HG03565 (cell line): ENCODE data around the gene SLC50A1.

ENCODE experiments used
- ATAC-seq: cut with Tn5 transposase; IDR thresholded peaks from one replicate; pipeline ENCODE4 v1.9.1; 2021; ENCODE audit warnings: mild to moderate bottlenecking, moderate library complexity; ENCODE audit not compliant: unreplicated experiment

Gene SLC50A1, protein sequence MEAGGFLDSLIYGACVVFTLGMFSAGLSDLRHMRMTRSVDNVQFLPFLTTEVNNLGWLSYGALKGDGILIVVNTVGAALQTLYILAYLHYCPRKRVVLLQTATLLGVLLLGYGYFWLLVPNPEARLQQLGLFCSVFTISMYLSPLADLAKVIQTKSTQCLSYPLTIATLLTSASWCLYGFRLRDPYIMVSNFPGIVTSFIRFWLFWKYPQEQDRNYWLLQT

DNA sequence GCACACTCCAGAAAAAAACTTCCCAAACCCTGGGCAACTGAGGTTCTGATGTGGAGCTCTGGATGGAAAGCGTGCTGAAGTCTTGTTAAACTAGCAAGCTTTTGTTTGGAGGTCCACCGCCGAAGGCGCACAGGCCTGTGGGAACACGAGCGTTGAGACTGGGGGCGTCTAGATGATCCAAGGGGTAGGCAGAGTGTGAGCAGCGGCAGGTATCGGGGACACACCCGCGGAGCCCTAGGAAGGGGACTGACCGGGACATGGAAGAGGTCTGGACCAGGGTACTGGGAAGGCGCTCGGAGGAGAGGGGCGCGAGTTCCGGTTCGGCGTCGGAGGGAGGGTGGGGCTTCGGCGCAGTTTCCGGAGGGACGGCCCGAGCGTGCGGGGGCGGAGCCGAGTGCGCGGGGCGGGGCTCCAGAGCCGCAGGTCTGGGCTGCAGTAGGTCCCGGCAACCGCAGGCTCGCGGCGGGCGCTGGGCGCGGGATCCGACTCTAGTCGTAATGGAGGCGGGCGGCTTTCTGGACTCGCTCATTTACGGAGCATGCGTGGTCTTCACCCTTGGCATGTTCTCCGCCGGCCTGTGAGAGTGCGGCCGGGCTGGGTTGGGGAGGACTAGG lies at the start of gene SLC50A1:
Gene SLC50A1, plus strand, starts transcription at position 438 of the 614 bp plus-strand sequence. Its CDS starts 60 bp downstream, at position 498.
- ATAC-seq = peak; percentile 60

DNA sequence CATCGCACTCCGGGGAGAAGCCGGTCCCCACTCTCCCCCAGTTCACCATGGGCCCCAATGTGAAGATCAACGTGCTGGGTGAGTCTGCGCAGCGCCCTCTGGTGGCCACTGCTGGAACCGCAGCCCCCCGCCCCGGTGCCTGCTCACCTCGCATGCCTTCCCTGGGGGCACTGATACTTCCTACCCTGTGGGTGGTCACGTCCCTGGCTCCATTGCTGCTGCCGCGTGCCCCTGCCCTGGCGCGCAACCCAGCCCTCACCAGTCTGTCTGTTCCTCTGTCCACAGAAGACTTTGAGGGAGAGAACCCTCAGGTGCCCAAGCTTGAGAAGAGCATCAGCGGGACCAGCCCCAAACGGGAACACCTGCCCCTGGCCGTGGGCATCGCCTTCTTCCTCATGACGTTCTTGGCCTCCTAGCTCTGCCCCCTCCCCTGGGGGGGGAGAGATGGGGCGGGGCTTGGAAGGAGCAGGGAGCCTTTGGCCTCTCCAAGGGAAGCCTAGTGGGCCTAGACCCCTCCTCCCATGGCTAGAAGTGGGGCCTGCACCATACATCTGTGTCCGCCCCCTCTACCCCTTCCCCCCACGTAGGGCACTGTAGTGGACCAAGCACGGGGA lies 49.4 kb upstream of the SLC50A1 start:
- ATAC-seq = no peak

DNA sequence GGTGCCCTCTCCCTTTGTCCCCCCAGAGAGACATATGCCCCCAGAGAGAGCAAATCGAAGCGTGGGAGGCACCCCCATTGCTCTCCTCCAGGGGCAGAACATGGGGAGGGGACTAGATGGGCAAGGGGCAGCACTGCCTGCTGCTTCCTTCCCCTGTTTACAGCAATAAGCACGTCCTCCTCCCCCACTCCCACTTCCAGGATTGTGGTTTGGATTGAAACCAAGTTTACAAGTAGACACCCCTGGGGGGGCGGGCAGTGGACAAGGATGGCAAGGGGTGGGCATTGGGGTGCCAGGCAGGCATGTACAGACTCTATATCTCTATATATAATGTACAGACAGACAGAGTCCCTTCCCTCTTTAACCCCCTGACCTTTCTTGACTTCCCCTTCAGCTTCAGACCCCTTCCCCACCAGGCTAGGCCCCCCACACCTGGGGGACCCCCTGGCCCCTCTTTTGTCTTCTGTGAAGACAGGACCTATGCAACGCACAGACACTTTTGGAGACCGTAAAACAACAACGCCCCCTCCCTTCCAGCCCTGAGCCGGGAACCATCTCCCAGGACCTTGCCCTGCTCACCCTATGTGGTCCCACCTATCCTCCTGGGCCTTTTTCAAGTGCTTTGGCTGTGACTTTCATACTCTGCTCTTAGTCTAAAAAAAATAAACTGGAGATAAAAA lies 48.7 kb upstream of the SLC50A1 start:
- no peak for ATAC-seq

DNA sequence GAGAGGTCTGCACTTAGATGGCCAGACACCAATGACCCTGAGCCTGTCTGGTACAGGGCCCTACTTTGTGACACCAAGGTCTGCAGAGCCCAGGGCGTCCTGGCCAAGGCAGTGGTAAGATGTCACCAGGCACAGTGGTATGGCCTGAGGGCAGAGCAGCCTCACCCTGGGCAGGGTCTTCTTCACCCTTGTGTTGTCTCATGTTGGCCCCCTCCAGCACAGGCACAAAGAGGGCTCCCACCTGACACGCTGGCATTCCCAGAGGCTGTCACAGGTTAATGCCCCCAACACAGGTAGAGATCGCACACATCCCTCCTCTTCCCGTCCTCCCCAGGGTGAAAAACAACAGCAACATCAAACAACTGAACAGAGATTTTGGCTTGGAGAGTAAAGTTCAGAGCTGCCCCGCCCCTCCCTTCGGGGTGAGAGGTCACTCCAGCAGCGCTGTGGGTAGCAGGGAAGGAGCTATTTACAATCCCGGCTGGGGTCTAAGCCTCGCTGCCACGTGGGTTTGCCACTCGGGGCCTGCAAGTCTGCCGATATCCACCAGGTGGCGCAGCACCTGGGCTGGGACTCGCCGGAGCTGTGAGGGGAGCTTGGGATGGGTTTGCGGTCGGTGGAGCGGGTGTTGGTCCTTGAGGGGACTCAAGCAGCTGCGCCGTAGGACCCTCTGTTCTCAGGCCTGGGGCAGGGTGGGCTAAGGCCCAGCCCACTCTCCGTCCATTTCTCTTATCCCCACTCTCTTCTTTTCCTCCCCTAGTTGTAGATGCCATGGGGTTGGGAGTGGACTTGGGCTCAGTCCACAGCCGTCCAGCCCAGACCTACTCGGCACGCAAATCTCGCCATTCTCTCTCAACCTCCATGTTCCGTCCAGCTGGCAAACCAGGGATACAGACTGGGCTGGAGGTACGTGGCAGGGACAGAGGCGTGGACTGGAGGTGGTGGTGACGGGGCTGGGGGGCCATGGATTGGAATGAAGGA lies 44.3 kb upstream of the SLC50A1 start:
- no peak for ATAC-seq

DNA sequence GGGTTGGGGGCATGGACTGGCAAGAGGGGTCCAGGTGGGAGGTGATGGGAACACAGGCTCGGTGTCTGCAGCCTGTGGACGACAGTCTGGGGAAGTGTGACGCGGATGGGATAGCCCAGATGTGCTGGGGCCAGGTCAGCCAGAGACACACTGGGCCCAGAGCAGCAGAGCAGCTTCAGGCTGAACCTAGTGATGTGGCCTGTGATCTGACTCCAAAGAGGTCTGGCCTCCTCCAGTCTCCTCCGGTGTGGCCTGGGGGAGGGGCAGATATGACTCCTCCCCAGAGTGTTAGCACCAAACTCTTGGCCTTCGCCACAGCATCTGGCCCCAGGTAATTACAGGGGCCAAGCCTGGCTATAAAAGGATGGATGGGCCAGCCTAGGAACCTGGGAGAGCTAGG lies 43.5 kb upstream of the SLC50A1 start:
- no peak for ATAC-seq

DNA sequence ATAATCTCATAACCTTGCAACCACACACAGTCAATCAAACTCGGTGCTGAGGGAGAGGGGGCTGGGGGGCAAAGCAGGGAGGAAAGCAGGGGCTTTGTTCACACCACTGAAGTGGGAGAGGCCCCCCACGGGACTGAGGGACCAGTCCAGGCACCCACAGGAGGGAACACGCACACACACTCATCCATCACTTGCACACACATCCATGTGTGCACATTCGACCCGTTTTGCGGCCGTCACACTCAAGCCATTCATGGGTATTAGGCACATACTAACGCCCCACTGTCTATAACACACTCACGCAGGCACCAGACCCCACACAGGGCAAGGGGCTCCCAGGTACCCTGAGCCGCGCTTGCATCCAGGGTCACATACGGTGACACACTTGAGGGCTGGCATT lies 43.0 kb upstream of the SLC50A1 start:
- ATAC-seq = no peak

DNA sequence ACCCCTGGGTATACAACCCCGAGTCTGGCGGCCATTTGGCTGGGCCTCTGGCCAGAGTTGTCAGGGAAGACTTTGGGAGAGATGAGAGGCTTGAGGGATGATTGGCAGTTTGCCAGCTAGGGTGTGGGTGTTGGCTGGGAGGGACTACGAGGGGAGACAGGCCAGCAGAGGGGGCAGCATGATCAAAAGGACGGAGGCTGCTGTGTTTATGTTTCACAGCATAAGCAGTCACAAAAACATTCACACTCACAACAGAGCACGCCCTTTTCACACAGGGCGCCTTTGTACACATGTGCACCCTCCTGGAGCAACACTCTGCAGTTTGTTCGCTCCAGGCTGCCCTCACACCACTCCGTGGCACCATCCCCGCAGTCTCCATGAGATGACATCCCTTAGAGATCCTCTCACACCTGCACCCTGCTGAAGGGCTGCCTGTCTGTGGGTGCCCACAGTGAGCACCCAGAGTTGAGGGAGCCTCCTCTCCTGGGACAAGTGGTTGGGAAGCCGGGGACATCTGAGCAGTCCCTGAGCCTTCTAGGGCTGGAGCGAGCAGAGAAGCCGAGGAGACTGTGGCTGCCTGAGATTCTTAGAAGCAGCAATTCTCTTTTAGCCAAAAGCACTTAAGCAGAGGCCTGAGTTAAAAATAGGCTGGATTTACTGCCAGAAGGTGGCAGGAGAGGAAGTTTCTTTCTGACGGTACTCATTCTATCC lies 41.6 kb upstream of the SLC50A1 start:
- ATAC-seq = no peak

DNA sequence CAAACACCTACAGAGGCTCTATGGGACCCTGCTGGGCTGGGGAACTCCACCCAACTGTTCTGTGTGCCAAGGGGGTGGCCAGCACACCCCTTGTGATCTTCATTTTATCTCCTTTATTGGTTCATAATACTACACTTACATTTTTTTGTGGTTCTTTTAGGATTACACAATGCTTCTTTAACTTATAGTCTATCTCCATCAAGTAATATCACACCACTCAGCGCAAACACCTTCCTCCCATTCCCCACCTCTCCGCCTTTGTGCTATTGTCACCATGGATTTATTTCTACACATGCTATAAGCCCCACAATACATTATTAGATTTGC lies 41.1 kb upstream of the SLC50A1 start:
- no peak for ATAC-seq

DNA sequence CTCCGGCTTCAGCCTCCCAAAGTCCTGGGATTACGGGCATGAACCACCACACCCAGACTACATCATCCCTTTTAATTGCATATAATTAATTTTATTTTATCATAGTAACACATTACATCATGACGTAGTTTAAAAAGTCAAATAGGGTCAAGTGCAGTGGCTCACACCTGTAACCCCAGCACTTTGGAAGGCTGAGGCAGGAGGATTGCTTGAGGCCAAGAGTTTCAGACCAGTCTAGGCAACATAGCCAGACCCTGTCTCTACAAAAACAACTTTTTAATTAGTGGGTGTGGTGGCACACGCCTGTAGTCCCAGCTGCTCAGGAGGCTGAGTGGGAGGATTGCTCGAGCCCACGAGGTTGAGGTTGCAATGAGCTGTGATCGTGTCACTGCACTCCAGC lies 36.3 kb upstream of the SLC50A1 start:
- no peak for ATAC-seq

DNA sequence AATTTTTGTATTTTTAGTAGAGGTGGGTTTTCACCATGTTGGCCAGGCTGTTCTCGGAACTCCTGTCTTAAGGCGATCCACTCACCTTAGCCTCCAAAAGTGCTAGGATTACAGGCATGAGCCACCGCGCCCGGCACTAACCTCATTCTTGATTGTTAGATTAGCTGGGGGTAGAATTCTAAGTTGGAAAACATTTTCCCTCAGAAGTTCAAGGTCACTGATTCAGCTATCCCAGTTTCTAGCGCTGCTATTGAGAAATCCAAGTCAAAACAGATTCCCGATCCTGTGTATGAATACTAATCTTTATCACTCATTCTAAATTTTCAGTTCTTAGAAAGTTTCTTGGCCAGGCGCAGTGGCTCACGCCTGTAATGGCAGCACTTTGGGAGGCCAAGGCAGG lies 32.3 kb upstream of the SLC50A1 start:
- no peak for ATAC-seq

DNA sequence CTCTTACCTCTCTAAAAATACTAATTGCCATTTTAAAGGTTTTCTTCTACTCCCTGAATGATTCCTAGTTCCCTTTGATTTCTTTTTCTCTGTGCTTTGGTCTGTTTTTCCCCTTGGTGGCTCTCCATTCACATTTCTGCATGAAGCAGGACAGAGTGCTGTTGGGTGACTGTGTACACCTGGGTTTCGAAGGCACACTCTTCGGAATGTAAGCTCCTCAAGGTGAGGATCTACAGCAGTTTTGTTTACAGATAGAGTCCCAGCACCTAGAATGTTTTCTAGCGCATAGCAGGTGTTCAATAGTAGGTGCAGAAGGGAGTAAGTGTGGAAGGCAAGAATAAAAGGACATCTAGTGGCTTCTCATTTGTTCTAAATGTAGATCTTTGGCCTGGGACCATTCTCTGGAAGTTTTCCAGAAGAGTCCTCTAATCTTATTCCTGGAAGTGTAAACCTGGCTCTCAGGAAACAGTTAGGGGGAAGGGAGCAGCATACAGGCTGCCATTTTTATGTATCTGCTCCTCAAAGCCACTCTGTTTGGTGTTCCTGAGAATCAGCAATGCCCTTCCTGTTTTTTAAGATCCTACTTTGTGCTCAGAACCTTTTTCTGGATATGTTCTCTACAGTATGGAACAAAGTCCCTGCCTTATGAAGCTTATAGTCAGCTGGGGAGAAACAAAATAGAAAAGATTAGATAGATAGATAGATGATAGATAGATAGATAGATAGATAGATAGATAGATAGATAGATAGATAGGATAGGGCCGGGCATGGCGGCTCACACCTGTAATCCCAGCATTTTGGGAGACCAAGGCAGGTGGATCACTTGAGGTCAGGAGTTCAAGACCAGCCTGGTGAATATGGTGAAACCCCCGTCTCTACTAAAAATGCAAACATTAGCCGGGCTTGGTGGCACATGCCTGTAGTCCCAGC lies 30.8 kb upstream of the SLC50A1 start:
- no peak for ATAC-seq

DNA sequence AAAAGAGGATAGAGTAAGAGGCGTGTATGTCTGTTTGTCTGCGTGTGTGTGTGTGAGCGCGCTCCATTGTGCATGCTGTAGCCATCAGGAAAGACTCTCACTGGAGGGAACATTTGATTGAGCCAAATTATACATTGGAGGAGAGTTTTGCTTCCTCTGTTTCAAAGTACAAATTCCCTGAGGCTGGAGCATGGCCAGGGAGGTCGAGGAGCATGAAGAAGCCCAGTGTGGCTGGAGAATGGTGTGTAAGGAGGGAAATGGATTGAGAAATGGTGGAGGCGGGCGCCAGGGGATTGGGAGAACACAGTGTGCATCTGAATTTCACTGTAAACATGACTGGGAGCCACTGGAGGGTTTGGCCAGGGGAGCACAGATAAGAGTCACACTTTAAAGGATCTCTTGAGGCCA lies 30.0 kb upstream of the SLC50A1 start:
- no peak for ATAC-seq

DNA sequence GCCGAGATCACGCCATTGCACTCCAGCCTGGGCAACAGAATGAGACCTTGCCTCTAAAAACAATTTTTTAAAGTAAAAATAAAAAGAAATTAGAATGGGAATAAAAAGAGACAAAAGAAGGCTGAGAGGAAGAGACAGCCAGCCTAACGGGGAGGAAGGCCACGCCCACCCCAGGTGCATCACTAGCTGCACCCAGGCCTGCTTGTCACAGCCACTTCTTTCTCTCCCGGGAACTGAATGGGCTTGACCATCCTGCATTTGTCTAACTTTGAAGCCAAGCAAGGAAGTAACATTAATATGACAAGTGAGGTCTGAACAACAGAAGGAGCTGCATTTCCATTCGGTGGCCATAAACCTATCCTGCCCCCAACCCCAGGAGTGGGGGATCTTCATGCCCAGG lies 28.8 kb upstream of the SLC50A1 start:
- no peak for ATAC-seq

DNA sequence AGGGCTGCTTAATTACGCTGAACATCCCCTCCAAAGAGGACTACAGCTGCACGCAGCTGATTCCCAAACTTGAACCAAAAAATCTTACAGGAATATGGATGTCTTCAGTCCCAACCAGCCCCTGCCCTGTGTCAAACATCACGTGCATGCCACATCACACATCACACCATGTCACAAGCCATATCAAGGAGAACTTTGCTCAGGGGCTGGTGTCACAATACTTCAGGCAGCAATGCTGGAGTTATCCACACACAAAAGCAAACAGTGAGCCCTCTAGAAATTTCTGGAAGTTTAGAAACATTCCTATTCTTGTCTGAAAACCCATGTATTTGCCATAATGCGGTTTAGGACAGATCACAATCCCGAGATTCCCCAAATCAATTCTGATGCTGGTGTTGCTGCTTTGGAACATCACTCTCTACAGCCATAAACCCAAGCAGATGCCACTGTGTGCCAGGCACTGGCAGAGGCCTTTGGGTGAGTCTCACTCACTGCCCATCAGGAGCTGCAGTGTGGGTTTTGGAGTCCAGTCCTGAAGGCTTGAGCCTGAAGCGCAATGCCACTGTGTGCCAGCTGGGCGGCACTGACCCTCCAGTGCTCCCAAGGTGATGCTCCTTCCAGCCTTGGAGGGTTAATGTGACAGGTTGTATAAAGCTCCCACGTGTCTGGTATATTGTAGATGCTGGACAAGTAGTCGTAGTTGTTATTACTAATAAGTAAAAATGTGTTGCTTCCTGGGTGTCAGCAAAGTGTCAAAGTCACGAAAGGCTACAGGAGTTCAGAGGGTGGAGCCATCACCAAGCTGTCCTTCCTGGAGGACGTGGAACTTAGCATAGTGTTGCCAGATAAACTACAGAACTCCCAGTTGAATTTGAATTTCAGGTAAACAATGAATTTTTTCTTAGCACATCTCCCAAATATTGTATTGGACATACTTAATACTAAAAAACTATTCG lies 28.1 kb upstream of the SLC50A1 start:
- no peak for ATAC-seq

DNA sequence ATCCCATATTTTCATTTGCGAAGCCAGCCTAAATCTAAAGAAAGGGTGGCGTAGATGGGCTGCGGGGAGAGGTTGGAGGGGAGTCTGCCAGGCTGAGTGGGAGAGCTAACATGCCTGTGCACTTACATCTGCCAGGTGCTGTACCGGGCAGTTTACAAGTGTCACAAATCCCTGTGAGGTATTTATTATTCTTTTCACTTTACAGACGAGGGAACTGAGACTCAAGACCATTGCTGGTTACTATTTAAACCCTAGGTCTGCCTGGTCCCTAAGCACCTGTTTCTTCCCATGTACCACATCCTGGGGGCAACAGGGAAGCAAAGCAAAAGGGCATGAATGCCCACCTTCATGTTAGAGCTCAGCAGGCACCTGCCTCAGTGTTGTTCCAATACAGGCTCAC lies 27.4 kb upstream of the SLC50A1 start:
- no peak for ATAC-seq

DNA sequence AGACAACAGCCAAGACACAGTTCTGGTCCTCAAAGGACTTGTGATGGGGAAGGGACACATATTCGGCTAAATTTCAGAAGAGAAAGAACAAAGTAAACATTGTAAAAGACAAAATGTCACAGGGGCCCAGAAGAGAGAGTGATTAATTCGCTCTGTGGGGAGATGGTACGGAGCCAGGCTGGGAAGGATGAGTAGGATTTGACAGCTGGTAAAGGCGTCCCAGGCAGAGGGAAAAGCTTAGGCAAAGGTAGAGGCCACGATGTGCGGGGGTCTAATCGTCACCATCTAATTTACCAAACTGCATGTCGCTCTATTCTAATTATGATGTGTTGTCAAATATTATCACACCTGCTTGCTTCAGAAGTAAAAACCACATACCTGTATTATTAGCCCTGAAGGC lies 25.3 kb upstream of the SLC50A1 start:
- ATAC-seq = no peak

DNA sequence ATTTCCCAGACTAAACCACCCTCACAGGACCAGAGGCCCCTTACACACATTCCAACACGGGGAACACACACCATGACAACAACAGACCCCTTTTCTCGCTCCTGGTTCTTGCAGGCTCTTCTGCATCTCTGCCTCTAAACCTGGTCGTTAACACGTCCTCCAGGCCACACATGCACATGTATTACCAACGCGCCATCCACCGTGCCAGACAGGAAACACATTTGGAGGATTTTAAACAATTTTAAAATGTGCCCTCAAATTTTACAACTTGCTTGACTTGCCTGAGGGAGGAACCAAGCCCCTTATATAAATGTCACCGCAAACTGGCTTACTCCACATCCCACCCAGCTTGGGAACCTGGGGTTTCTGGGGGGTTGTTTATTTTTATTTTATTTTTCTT lies 24.8 kb upstream of the SLC50A1 start:
- ATAC-seq = no peak

DNA sequence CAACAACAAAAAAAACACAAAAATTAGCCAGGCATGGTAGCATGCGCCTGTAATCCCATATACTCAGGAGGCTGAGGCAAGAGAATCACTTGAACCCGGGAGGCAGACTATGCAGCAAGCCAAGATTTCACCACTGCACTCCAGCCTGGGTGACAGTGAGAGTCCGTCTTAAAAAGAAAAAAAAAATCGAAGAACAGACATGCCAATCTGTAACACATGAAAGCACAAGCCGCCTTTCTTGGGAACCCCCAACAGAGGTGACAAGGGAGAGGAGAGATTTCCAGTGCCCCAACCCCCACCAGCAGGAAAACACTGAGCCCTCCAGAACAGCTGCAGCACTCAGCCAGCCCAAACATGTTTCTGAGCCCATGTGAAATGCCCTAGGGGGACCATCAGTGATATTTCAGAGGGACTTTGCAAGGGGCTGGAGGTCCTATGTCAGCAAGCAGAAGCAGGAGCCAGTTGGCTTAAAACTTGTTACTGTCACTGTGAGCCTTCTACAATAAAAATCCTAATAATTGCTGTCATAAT lies 22.1 kb upstream of the SLC50A1 start:
- ATAC-seq = no peak
